Calu3 (cell line): ENCODE measurements around the gene EFCAB12. TPM values are rescaled to one million over a fixed set of nuclear protein-coding genes. Genes with fewer than 3 reads are reported as not detected.
"Not testable (repeated sequence)": the region's sequence is repeated elsewhere in the genome, so short reads cannot be mapped to it uniquely, and the experiment has no call there.

Experiments
- BruUV-seq: library from RNA; stranded (reverse); fragments of 400-500 nt; replicated peaks from 2 replicates; lab custom pipeline; 2021; lab: Mats Ljungman, UMichigan
- CTCF ChIA-PET: fragments of 300-600 bp; sonication (Branson Sonifier 250); formaldehyde crosslinking; loops from one replicate; lab custom pipeline; 2022; ENCODE audit warnings: antibody characterized with exemption; lab: Charles Lee
- DNase-seq: peaks from one replicate; pipeline ENCODE4 v3.0.0; 2022
- H3K27ac Mint-ChIP-seq: one replicate; pipeline ENCODE4 v1.8.0; 2022; ENCODE audit warnings: mixed read lengths; ENCODE audit not compliant: unreplicated experiment
- H3K27me3 Mint-ChIP-seq: one replicate; pipeline ENCODE4 v1.8.0; 2022; ENCODE audit warnings: mixed read lengths; ENCODE audit not compliant: unreplicated experiment
- H3K36me3 Mint-ChIP-seq: one replicate; pipeline ENCODE4 v1.8.0; 2022; ENCODE audit warnings: mild to moderate bottlenecking, moderate library complexity, mixed read lengths; ENCODE audit not compliant: insufficient read depth, unreplicated experiment
- H3K4me1 Mint-ChIP-seq: one replicate; pipeline ENCODE4 v1.8.0; 2022; ENCODE audit warnings: mild to moderate bottlenecking, low read depth, mixed read lengths; ENCODE audit not compliant: unreplicated experiment
- H3K4me3 Mint-ChIP-seq: one replicate; pipeline ENCODE4 v1.8.0; 2022; ENCODE audit warnings: mild to moderate bottlenecking, low read depth, moderate library complexity, mixed read lengths; ENCODE audit not compliant: unreplicated experiment
- H3K9me3 Mint-ChIP-seq: one replicate; pipeline ENCODE4 v1.8.0; 2022; ENCODE audit warnings: low read depth, mixed read lengths; ENCODE audit not compliant: unreplicated experiment
- CTCF ChIP-seq: fragments of 200-600 bp; IDR thresholded peaks from one replicate; pipeline ENCODE4 v1.8.0; 2022; ENCODE audit warnings: antibody characterized with exemption; ENCODE audit not compliant: unreplicated experiment
- intact Hi-C: fragments of 100-400 bp; cut with micrococcal nuclease; formaldehyde crosslinking; loops from one replicate; pipeline ENCODE4 v1.10.0; 2022; ENCODE audit not compliant: unreplicated experiment
- total RNA-seq: library from RNA; stranded (reverse); gene quantifications from 2 replicates; pipeline ENCODE4 v1.2.3, GENCODE V29; 2022

The EFCAB12 gene
- total RNA-seq, 1 experiment from 2014 or later = 0.42 TPM

GRCh38 chr3:129389572-129389937 lies 38.9 kb downstream of the EFCAB12 start:
- CTCF ChIA-PET = no interaction called here
- Mint-ChIP-seq H3K4me3 (no peak overlapping the region), H3K36me3 (peaks cover 34% of the 10 kb centered on the region), H3K27ac (peak overlapping the region; percentile 58), H3K4me1 (peaks cover 11% of the 10 kb centered on the region), H3K27me3 (no peaks in the 10 kb centered on the region), H3K9me3 (no peaks in the 10 kb centered on the region)
- DNase-seq = no peak
- intact Hi-C loops = no loop called here
- TF ChIP-seq CTCF = no peak
- no TSS peak for BruUV-seq

GRCh38 chr3:129388791-129389571 lies 39.5 kb downstream of the EFCAB12 start:
- DNase-seq, CTCF ChIA-PET, H3K4me3 Mint-ChIP-seq, H3K27me3 Mint-ChIP-seq, H3K9me3 Mint-ChIP-seq, BruUV-seq, intact Hi-C loops: not testable (repeated sequence)
- H3K27ac Mint-ChIP-seq = peak overlapping the region; percentile 58
- H3K4me1 Mint-ChIP-seq = peaks cover 11% of the 10 kb centered on the region
- H3K36me3 Mint-ChIP-seq = peaks cover 35% of the 10 kb centered on the region

GRCh38 chr3:129387487-129387886 lies 40.9 kb downstream of the EFCAB12 start:
- no TSS peak for BruUV-seq
- Mint-ChIP-seq H3K36me3 (peaks cover 39% of the 10 kb centered on the region), H3K27me3 (no peaks in the 10 kb centered on the region), H3K9me3 (no peaks in the 10 kb centered on the region), H3K4me3 (no peak overlapping the region), H3K4me1 (peaks cover 11% of the 10 kb centered on the region), H3K27ac (no peak overlapping the region)
- intact Hi-C loops = no loop called here
- CTCF ChIA-PET = no interaction called here
- DNase-seq = no peak
- no peak for TF ChIP-seq CTCF

DNA sequence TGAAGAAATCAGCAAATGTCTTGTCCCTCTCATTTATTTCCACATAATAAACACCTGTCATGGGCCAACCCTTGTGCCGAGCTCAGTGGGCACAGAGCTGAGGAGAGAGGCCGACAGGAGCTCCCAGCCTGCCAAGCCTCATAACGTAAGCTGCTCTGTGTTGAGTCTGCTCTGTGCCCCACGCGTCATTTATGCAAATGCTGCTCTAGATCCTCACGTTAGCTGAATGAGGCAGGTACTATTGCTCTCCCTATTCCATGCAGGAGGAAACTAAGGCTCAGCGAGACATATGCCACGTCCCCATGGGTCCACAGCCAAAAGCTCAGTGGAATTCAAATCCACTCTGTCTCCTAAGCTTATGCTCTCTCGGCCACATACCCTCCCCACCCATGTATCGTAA lies 41.5 kb downstream of the EFCAB12 start:
- intact Hi-C loops = no loop called here
- no peak overlapping the region for H3K4me3 Mint-ChIP-seq
- CTCF ChIA-PET = no interaction called here
- H3K27me3 Mint-ChIP-seq = no peaks in the 10 kb centered on the region
- BruUV-seq = no TSS peak
- DNase-seq = no peak
- H3K4me1 Mint-ChIP-seq = peaks cover 11% of the 10 kb centered on the region
- TF ChIP-seq CTCF = no peak
- no peak overlapping the region for H3K27ac Mint-ChIP-seq
- H3K9me3 Mint-ChIP-seq = no peaks in the 10 kb centered on the region
- H3K36me3 Mint-ChIP-seq = peaks cover 35% of the 10 kb centered on the region

DNA sequence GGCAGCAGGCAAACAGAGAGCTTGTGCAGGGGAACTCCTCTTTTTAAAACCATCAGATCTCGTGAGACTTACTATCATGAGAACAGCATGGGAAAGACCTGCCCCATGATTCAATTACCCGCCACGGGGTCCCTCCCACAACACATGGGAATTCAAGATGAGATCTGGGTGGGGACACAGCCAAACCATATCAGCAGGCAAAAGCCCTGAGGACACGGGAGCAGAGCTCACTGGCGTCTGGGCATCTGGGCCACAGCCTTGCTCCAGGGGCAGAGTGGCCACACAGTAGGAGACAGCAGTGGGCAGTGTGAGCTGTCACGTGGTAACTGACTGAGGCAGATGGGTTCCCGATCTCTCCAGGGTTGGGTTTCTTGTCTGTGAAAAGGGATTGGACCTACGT lies 42.9 kb downstream of the EFCAB12 start:
- peaks cover 11% of the 10 kb centered on the region for H3K4me1 Mint-ChIP-seq
- not testable (repeated sequence) for H3K9me3 Mint-ChIP-seq

More for the DNA sequence above, 42.9 kb downstream of the EFCAB12 start:
- peaks cover 31% of the 10 kb centered on the region for H3K36me3 Mint-ChIP-seq
- H3K27me3 Mint-ChIP-seq, H3K4me3 Mint-ChIP-seq, DNase-seq, intact Hi-C loops, H3K27ac Mint-ChIP-seq, BruUV-seq: not testable (repeated sequence)
- CTCF ChIA-PET = interaction anchor here (0.7 kb wide), 1 partner anchor 322 kb away, joined by 4 read pairs; no protein-coding TSS in a partner anchor
